HEK293 (cell line): Measurements from ENCODE around the gene KIF11.

ENCODE experiments used
- CTCF ChIA-PET: fragments of 350-600 bp; formaldehyde crosslinking; extraction: SDS; loops from one replicate; lab custom pipeline; 2021; ENCODE audit warnings: antibody characterized with exemption; lab: Yijun Ruan, JAX
- POLR2A ChIA-PET: fragments of 300-600 bp; formaldehyde crosslinking; extraction: SDS; loops from one replicate; lab custom pipeline; 2020; ENCODE audit warnings: antibody characterized with exemption, inconsistent platforms; lab: Yijun Ruan, JAX
- H3K27ac ChIP-seq: fragments of 200-500 bp; sonication (Bioruptor generic); 2 replicates; pipeline ENCODE4 v1.5.1; 2014; ENCODE audit warnings: low read depth, low read length, control low read depth, inconsistent platforms; ENCODE audit errors: extremely low read depth
- H3K36me3 ChIP-seq, 2 experiments: fragments of 200-500 bp in 1 of 2; sonication (Bioruptor generic) in 1 of 2; 1 replicate in 1 of 2; 2 replicates in 1 of 2; pipeline ENCODE4 v1.5.1; 2014 to 2017; ENCODE audit warnings: inconsistent platforms in 2 of 2, low read length in 2 of 2; ENCODE audit not compliant: control insufficient read depth in 2 of 2, insufficient read depth in 1 of 2
- H3K4me1 ChIP-seq: fragments of 200-500 bp; sonication (Bioruptor generic); 2 replicates; pipeline ENCODE4 v1.5.1; 2014; ENCODE audit warnings: mild to moderate bottlenecking, low read length, inconsistent platforms; ENCODE audit not compliant: control insufficient read depth, insufficient read depth
- H3K4me3 ChIP-seq: 2 replicates; pipeline ENCODE4 v1.5.1; 2011; ENCODE audit warnings: low read depth, mild to moderate bottlenecking, control low read depth, low read length, moderate library complexity
- H3K9me3 ChIP-seq: fragments of 200-500 bp; sonication (Bioruptor generic); 2 replicates; pipeline ENCODE4 v1.5.1; 2014; ENCODE audit warnings: low read depth, low read length, inconsistent platforms; ENCODE audit not compliant: control insufficient read depth, insufficient read depth
- GLIS1 ChIP-seq: fragments of 450-650 bp; formaldehyde crosslinking; IDR thresholded peaks from 2 replicates; pipeline ENCODE4 v1.5.1; 2016; ENCODE audit warnings: missing biosample characterization, missing genetic modification characterization
- HIC1 ChIP-seq: fragments of 450-650 bp; formaldehyde crosslinking; IDR thresholded peaks from 2 replicates; pipeline ENCODE4 v1.5.1; 2016; ENCODE audit warnings: missing biosample characterization, missing genetic modification characterization
- PATZ1 ChIP-seq: fragments of 450-650 bp; formaldehyde crosslinking; IDR thresholded peaks from 2 replicates; pipeline ENCODE4 v1.5.1; 2016; ENCODE audit warnings: missing biosample characterization, missing genetic modification characterization
- PRDM1 ChIP-seq: fragments of 450-650 bp; formaldehyde crosslinking; IDR thresholded peaks from 2 replicates; pipeline ENCODE4; 2016; ENCODE audit warnings: missing biosample characterization, missing genetic modification characterization
- PRDM10 ChIP-seq: fragments of 450-650 bp; formaldehyde crosslinking; IDR thresholded peaks from 2 replicates; pipeline ENCODE4 v1.5.1; 2016; ENCODE audit warnings: missing biosample characterization, missing genetic modification characterization
- ZBTB10 ChIP-seq: fragments of 450-650 bp; formaldehyde crosslinking; IDR thresholded peaks from 2 replicates; pipeline ENCODE4 v1.5.1; 2016; ENCODE audit warnings: missing biosample characterization, missing genetic modification characterization
- ZBTB11 ChIP-seq: fragments of 450-650 bp; formaldehyde crosslinking; conservative IDR thresholded peaks from 2 replicates; pipeline ENCODE4 v1.5.1; 2016; ENCODE audit warnings: low read depth, missing biosample characterization, missing genetic modification characterization
- ZBTB17 ChIP-seq: fragments of 450-650 bp; formaldehyde crosslinking; IDR thresholded peaks from 2 replicates; pipeline ENCODE4 v1.5.1; 2016; ENCODE audit warnings: missing biosample characterization, missing genetic modification characterization
- ZBTB26 ChIP-seq: fragments of 450-650 bp; formaldehyde crosslinking; optimal IDR thresholded peaks from 2 replicates; pipeline ENCODE3; 2016; ENCODE audit warnings: missing biosample characterization, mild to moderate bottlenecking, missing genetic modification characterization
- ZBTB8A ChIP-seq: fragments of 450-650 bp; formaldehyde crosslinking; IDR thresholded peaks from 2 replicates; pipeline ENCODE4 v1.5.1; 2016; ENCODE audit warnings: missing biosample characterization, missing genetic modification characterization
- ZFP69B ChIP-seq: fragments of 450-650 bp; formaldehyde crosslinking; IDR thresholded peaks from 2 replicates; pipeline ENCODE4 v1.5.1; 2016; ENCODE audit warnings: missing biosample characterization, missing genetic modification characterization
- ZNF335 ChIP-seq: fragments of 450-650 bp; formaldehyde crosslinking; conservative IDR thresholded peaks from 2 replicates; pipeline ENCODE4 v1.5.1; 2016; ENCODE audit warnings: missing biosample characterization, missing genetic modification characterization
- ZNF341 ChIP-seq: fragments of 450-650 bp; formaldehyde crosslinking; IDR thresholded peaks from 2 replicates; pipeline ENCODE4; 2016; ENCODE audit warnings: low read depth, missing biosample characterization, missing genetic modification characterization
- ZNF366 ChIP-seq: fragments of 450-650 bp; formaldehyde crosslinking; conservative IDR thresholded peaks from 2 replicates; pipeline ENCODE4 v1.5.1; 2016; ENCODE audit warnings: missing biosample characterization, missing genetic modification characterization
- ZNF426 ChIP-seq: fragments of 450-650 bp; formaldehyde crosslinking; IDR thresholded peaks from 2 replicates; pipeline ENCODE4 v1.5.1; 2017; ENCODE audit warnings: missing biosample characterization, missing genetic modification characterization, mild to moderate bottlenecking, inconsistent platforms, moderate library complexity
- ZNF433 ChIP-seq: fragments of 450-650 bp; formaldehyde crosslinking; IDR thresholded peaks from 2 replicates; pipeline ENCODE4 v1.5.1; 2016; ENCODE audit warnings: missing biosample characterization, missing genetic modification characterization, low read depth
- ZNF501 ChIP-seq: fragments of 450-650 bp; formaldehyde crosslinking; IDR thresholded peaks from 2 replicates; pipeline ENCODE4 v1.5.1; 2016; ENCODE audit warnings: missing biosample characterization, missing genetic modification characterization
- ZNF660 ChIP-seq: fragments of 450-650 bp; IDR thresholded peaks from 2 replicates; pipeline ENCODE4 v1.5.1; 2018; ENCODE audit warnings: missing biosample characterization, mild to moderate bottlenecking, missing genetic modification characterization

The KIF11 gene

GRCh38 chr10:92699518-92700381 lies 106.8 kb downstream of the KIF11 start:
- H3K4me1 ChIP-seq, result no peaks in the 10 kb centered on the region
- peaks cover 0 to 8% of the 10 kb centered on the region in 2 experiments; a peak in 1 of 3 replicates for H3K36me3 ChIP-seq
- peak overlapping the region; percentile 23 for H3K4me3 ChIP-seq
- no peaks in the 10 kb centered on the region for H3K9me3 ChIP-seq
- ChIA-PET POLR2A (interaction anchor here (0.7 to 3.0 kb wide), 6 partner anchors 10 to 1104 kb away, joined by 3 to 17 read pairs (median 5); partner anchors contain the start of gene HHEX), CTCF (interaction anchor here (0.6 to 1.0 kb wide), 3 partner anchors 30 to 175 kb away, joined by 3 to 7 read pairs (median 4); no protein-coding TSS in a partner anchor)
- peak overlapping the region; percentile 20; the same call in 1 of the 2 replicates for H3K27ac ChIP-seq
- no peak for TF ChIP-seq ZBTB8A (tag by site-specific recombination)
- TF ChIP-seq ZNF341 (tag by site-specific recombination), result peak; percentile 95
- no peak for TF ChIP-seq ZNF433 (tag by site-specific recombination)
- TF ChIP-seq PRDM1 (tag by site-specific recombination), result peak; percentile 97
- peak; percentile 98 for TF ChIP-seq ZFP69B (tag by site-specific recombination)
- TF ChIP-seq HIC1 (tag by site-specific recombination), result 0 out of 2 replicates have a peak, but pooled peaks have one; percentile 37
- TF ChIP-seq ZBTB26 (tag by site-specific recombination), result peak; percentile 6
- no peak for TF ChIP-seq ZNF426
- TF ChIP-seq ZNF501 (tag by site-specific recombination), result peak; percentile 71
- TF ChIP-seq ZNF660 (tag by site-specific recombination), result 0 out of 2 replicates have a peak, but pooled peaks have one; percentile 49
- no peak for TF ChIP-seq PRDM10
- TF ChIP-seq ZBTB10 (tag by site-specific recombination), result 0 out of 2 replicates have a peak, but pooled peaks have one; percentile 42
- TF ChIP-seq PATZ1 (tag by site-specific recombination), result 0 out of 2 replicates have a peak, but pooled peaks have one; percentile 51
- peak; percentile 67 for TF ChIP-seq ZBTB17 (tag by site-specific recombination)
- TF ChIP-seq ZBTB11 (tag by site-specific recombination), result peak; percentile 91
- TF ChIP-seq ZNF335 (tag by site-specific recombination), result peak; percentile 83
- TF ChIP-seq ZNF366 (tag by site-specific recombination), result peak; percentile 72; the same call in 1 of the 2 replicates
- TF ChIP-seq GLIS1 (tag by site-specific recombination), result 0 out of 2 replicates have a peak, but pooled peaks have one; percentile 5
